A549 (cell line): ENCODE data around the gene AKTIP.
"Not testable (repeated sequence)": the region's sequence is repeated elsewhere in the genome, so short reads cannot be mapped to it uniquely, and the experiment has no call there.

Experiments
- CBX2 ChIP-seq: fragments of 200-600 bp; sonication (generic); IDR thresholded peaks from 2 replicates; pipeline ENCODE4 v1.6.1; 2016; ENCODE audit warnings: low read depth, mild to moderate bottlenecking, borderline replicate concordance
- EP300 ChIP-seq, 2 experiments: fragments of >200 bp; sonication (Bioruptor Twin); formaldehyde crosslinking; IDR thresholded peaks; 2 replicates in 1 of 2; 3 replicates in 1 of 2; pipeline ENCODE4 v1.6.1; 2016 to 2017
- ESRRA ChIP-seq: fragments of 150-350 bp; IDR thresholded peaks from 2 replicates; pipeline ENCODE4 v1.6.1; 2014; ENCODE audit warnings: mild to moderate bottlenecking, low read length, borderline replicate concordance
- FOXS1 ChIP-seq: fragments of 250-450 bp; sonication (Bioruptor Pico); IDR thresholded peaks from 2 replicates; pipeline ENCODE4 v1.5.0; 2020; ENCODE audit warnings: mild to moderate bottlenecking, moderate library complexity
- HOXA7 ChIP-seq: fragments of 250-450 bp; sonication (Bioruptor Pico); IDR thresholded peaks from 2 replicates; pipeline ENCODE4 v1.5.0; 2020; ENCODE audit warnings: mild to moderate bottlenecking, moderate library complexity
- JUN ChIP-seq, 2 experiments: fragments of >200 bp; sonication (Bioruptor Twin); formaldehyde crosslinking; IDR thresholded peaks; 2 replicates in 1 of 2; 3 replicates in 1 of 2; pipeline ENCODE4 v1.6.1; 2016 to 2017
- POLR2A ChIP-seq: IDR thresholded peaks from 2 replicates; pipeline ENCODE4 v1.6.1; 2012; ENCODE audit warnings: mild to moderate bottlenecking, low read length
- RARB ChIP-seq: fragments of 250-450 bp; sonication (Bioruptor Pico); IDR thresholded peaks from 2 replicates; pipeline ENCODE4 v1.8.0; 2021; ENCODE audit warnings: mild to moderate bottlenecking, moderate library complexity
- RFX5 ChIP-seq: fragments of 450-650 bp; IDR thresholded peaks from 2 replicates; pipeline ENCODE4 v1.7.1; 2014; ENCODE audit warnings: antibody characterized with exemption, mild to moderate bottlenecking, moderate library complexity
- TF ChIP-seq, protein P1 (sequence below): fragments of 250-450 bp; sonication (Bioruptor Pico); IDR thresholded peaks from 2 replicates; pipeline ENCODE4 v1.5.0; 2021; ENCODE audit warnings: mild to moderate bottlenecking, moderate library complexity, borderline replicate concordance
- TF ChIP-seq, protein P2 (sequence below): fragments of >200 bp; sonication (Bioruptor Twin); formaldehyde crosslinking; IDR thresholded peaks from 3 replicates; pipeline ENCODE4 v1.5.1; 2016
- TF ChIP-seq, protein P3 (sequence below): fragments of 200-600 bp; sonication (generic); IDR thresholded peaks from 2 replicates; pipeline ENCODE4 v1.6.1; 2016; ENCODE audit warnings: antibody characterized with exemption, mild to moderate bottlenecking, moderate library complexity
- TF ChIP-seq, protein P4 (sequence below): fragments of 150-350 bp; IDR thresholded peaks from 2 replicates; pipeline ENCODE4 v1.6.1; 2014; ENCODE audit warnings: low read depth, mild to moderate bottlenecking, low read length

DNA sequence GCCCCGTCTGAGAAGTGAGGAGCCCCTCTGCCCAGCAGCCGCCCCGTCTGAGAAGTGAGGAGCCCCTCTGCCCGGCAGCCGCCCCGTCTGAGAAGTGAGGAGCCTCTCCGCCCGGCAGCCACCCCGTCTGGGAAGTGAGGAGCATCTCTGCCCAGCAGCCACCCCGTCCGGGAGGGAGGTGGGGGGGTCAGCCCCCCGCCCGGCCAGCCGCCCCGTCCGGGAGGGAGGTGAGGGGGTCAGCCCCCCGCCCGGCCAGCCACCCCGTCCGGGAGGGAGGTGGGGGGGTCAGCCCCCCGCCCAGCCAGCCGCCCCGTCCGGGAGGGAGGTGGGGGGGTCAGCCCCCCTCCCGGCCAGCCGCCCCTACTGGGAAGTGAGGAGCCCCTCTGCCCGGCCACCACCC, 36.3 kb upstream of the AKTIP start:
- TF ChIP-seq POLR2A; ESRRA; EP300 (IDR thresholded peaks at IDR 0.05); FOXS1 (CRISPR knock-in tag); RFX5; CBX2; RARB (CRISPR knock-in tag); JUN (IDR thresholded peaks at IDR 0.05); HOXA7 (CRISPR knock-in tag): not testable (repeated sequence)
- TF ChIP-seq, protein P1, sequence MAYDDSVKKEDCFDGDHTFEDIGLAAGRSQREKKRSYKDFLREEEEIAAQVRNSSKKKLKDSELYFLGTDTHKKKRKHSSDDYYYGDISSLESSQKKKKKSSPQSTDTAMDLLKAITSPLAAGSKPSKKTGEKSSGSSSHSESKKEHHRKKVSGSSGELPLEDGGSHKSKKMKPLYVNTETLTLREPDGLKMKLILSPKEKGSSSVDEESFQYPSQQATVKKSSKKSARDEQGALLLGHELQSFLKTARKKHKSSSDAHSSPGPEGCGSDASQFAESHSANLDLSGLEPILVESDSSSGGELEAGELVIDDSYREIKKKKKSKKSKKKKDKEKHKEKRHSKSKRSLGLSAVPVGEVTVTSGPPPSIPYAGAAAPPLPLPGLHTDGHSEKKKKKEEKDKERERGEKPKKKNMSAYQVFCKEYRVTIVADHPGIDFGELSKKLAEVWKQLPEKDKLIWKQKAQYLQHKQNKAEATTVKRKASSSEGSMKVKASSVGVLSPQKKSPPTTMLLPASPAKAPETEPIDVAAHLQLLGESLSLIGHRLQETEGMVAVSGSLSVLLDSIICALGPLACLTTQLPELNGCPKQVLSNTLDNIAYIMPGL (CRISPR knock-in tag): not testable (repeated sequence)
- TF ChIP-seq, protein P2, sequence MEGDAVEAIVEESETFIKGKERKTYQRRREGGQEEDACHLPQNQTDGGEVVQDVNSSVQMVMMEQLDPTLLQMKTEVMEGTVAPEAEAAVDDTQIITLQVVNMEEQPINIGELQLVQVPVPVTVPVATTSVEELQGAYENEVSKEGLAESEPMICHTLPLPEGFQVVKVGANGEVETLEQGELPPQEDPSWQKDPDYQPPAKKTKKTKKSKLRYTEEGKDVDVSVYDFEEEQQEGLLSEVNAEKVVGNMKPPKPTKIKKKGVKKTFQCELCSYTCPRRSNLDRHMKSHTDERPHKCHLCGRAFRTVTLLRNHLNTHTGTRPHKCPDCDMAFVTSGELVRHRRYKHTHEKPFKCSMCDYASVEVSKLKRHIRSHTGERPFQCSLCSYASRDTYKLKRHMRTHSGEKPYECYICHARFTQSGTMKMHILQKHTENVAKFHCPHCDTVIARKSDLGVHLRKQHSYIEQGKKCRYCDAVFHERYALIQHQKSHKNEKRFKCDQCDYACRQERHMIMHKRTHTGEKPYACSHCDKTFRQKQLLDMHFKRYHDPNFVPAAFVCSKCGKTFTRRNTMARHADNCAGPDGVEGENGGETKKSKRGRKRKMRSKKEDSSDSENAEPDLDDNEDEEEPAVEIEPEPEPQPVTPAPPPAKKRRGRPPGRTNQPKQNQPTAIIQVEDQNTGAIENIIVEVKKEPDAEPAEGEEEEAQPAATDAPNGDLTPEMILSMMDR: not testable (repeated sequence)
- TF ChIP-seq, protein P3, sequence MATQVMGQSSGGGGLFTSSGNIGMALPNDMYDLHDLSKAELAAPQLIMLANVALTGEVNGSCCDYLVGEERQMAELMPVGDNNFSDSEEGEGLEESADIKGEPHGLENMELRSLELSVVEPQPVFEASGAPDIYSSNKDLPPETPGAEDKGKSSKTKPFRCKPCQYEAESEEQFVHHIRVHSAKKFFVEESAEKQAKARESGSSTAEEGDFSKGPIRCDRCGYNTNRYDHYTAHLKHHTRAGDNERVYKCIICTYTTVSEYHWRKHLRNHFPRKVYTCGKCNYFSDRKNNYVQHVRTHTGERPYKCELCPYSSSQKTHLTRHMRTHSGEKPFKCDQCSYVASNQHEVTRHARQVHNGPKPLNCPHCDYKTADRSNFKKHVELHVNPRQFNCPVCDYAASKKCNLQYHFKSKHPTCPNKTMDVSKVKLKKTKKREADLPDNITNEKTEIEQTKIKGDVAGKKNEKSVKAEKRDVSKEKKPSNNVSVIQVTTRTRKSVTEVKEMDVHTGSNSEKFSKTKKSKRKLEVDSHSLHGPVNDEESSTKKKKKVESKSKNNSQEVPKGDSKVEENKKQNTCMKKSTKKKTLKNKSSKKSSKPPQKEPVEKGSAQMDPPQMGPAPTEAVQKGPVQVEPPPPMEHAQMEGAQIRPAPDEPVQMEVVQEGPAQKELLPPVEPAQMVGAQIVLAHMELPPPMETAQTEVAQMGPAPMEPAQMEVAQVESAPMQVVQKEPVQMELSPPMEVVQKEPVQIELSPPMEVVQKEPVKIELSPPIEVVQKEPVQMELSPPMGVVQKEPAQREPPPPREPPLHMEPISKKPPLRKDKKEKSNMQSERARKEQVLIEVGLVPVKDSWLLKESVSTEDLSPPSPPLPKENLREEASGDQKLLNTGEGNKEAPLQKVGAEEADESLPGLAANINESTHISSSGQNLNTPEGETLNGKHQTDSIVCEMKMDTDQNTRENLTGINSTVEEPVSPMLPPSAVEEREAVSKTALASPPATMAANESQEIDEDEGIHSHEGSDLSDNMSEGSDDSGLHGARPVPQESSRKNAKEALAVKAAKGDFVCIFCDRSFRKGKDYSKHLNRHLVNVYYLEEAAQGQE: not testable (repeated sequence)
- TF ChIP-seq, protein P4, sequence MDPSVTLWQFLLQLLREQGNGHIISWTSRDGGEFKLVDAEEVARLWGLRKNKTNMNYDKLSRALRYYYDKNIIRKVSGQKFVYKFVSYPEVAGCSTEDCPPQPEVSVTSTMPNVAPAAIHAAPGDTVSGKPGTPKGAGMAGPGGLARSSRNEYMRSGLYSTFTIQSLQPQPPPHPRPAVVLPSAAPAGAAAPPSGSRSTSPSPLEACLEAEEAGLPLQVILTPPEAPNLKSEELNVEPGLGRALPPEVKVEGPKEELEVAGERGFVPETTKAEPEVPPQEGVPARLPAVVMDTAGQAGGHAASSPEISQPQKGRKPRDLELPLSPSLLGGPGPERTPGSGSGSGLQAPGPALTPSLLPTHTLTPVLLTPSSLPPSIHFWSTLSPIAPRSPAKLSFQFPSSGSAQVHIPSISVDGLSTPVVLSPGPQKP: not testable (repeated sequence)
